HepG2 (cell line): ENCODE measurements around the gene RNPC3. TPM values are rescaled to one million over a fixed set of nuclear protein-coding genes. Genes with fewer than 3 reads are reported as not detected.

Experiments used
- polyA plus RNA-seq, 8 experiments: library from polyadenylated mRNA; depleted of rRNA in 3 of 8; stranded (reverse) in 7 of 8; unstranded in 1 of 8; fragments of >200 nt; fragmentation: Illumina TruSeq in 4 of 8; extraction: Trizol in 4 of 8; gene quantifications; 2 replicates each; pipeline versions ENCODE4 v1.2.1 to v1.2.3, GENCODE V29; 2011 to 2016; ENCODE audit warnings: low read depth in 4 of 8, missing spikeins in 1 of 8, mixed read lengths in 1 of 8; ENCODE audit not compliant: insufficient read depth in 1 of 8
- total RNA-seq, 5 experiments: library from RNA; depleted of rRNA; stranded (reverse); fragments of >200 nt; fragmentation: Illumina TruSeq; extraction: Trizol; gene quantifications; 2 replicates each; pipeline ENCODE4 v1.2.3, GENCODE V29; 2016; ENCODE audit warnings: low read depth in 1 of 5

Gene RNPC3
- total and polyA plus RNA-seq, 2 of the 13 experiments (the other 11 are each of a cell fraction or from before 2014, with no cell fraction given) = 9.1 to 22.1 TPM

Other genes with a start within 250 kb of the RNPC3 start
- gene AMY2B, start 45.9 kb downstream of the RNPC3 start, total RNA-seq (2016; rRNA removed; fragmentation: Illumina TruSeq; extraction: Trizol) = 0.18 and 1.3 TPM in 2 replicates
- gene AMY2B, start 45.9 kb downstream of the RNPC3 start, polyA plus RNA-seq (2011; rRNA removed) = 1.9 and 2.5 TPM in 2 replicates
- not detected in 2 replicates for gene AMY2A, start 91.7 kb downstream of the RNPC3 start, total RNA-seq (2016; rRNA removed; fragmentation: Illumina TruSeq; extraction: Trizol)
- gene AMY2A, start 91.7 kb downstream of the RNPC3 start, polyA plus RNA-seq (2011; rRNA removed) = not detected in 2 replicates
- gene AMY1A, start 130.1 kb downstream of the RNPC3 start, total RNA-seq (2016; rRNA removed; fragmentation: Illumina TruSeq; extraction: Trizol) = not detected in 2 replicates
- gene AMY1A, start 130.1 kb downstream of the RNPC3 start, polyA plus RNA-seq (2011; rRNA removed) = not detected in 2 replicates
- not detected in 2 replicates for gene AMY1B, start 170.5 kb downstream of the RNPC3 start, total RNA-seq (2016; rRNA removed; fragmentation: Illumina TruSeq; extraction: Trizol)
- not detected in 2 replicates for gene AMY1B, start 170.5 kb downstream of the RNPC3 start, polyA plus RNA-seq (2011; rRNA removed)
- not detected in 2 replicates for gene AMY1C, start 224.2 kb downstream of the RNPC3 start, total RNA-seq (2016; rRNA removed; fragmentation: Illumina TruSeq; extraction: Trizol)
- not detected in 2 replicates for gene AMY1C, start 224.2 kb downstream of the RNPC3 start, polyA plus RNA-seq (2011; rRNA removed)